Stimulated activated CD4-positive, alpha-beta T cell treated with anti-CD3 and anti-CD28 coated beads, Interleukin-12 subunit alpha, Interleukin-12 subunit beta, amount 100 ng/mL, for 24 hours (primary cell): ENCODE results near the gene RPP21.

Experiments
- DNase-seq, 2 experiments: peaks; one replicate each; pipeline ENCODE4 v3.0.0-alpha.2; 2020; ENCODE audit warnings: low read depth in 2 of 2

RPP21 gene

GRCh38 chr6:30344868-30345671 lies at the start of gene RPP21:
RPP21 (plus strand) TSS chr6:30345156; CDS start chr6:30345172, 16 bp downstream.
- DNase-seq, result peak; percentile 76 to 83

GRCh38 chr6:30295837-30296236 lies 49.1 kb upstream of the RPP21 start:
- DNase-seq, result no peak

- no peak for DNase-seq
Measured at GRCh38 chr6:30304002-30304401, 41.0 kb upstream of the RPP21 start.

- no peak for DNase-seq
Measured at GRCh38 chr6:30311101-30311500, 33.9 kb upstream of the RPP21 start.

- no peak for DNase-seq
Measured at GRCh38 chr6:30311671-30312070, 33.3 kb upstream of the RPP21 start.

- DNase-seq, result no peak
Measured at GRCh38 chr6:30312266-30312665, 32.7 kb upstream of the RPP21 start.

GRCh38 chr6:30312676-30313321 lies 32.2 kb upstream of the RPP21 start:
- no peak for DNase-seq

GRCh38 chr6:30315156-30315555 lies 29.8 kb upstream of the RPP21 start:
- no peak for DNase-seq

- DNase-seq, result no peak
Measured at GRCh38 chr6:30317913-30318589, 26.9 kb upstream of the RPP21 start.

GRCh38 chr6:30319146-30319835 lies 25.7 kb upstream of the RPP21 start:
- DNase-seq, result no peak

- DNase-seq, result no peak
Measured at GRCh38 chr6:30321692-30322388, 23.1 kb upstream of the RPP21 start.

GRCh38 chr6:30322527-30323501 lies 22.1 kb upstream of the RPP21 start:
- DNase-seq, result peak in 1 of 2 experiments; percentile 4

- no peak for DNase-seq
Measured at GRCh38 chr6:30323806-30324205, 21.1 kb upstream of the RPP21 start.

- DNase-seq, result peak in 1 of 2 experiments; percentile 86
Measured at GRCh38 chr6:30325150-30325872, 19.6 kb upstream of the RPP21 start.

GRCh38 chr6:30325873-30326525 lies 19.0 kb upstream of the RPP21 start:
- peak; percentile 63 to 74 for DNase-seq

- DNase-seq, result peak; percentile 78 to 79
Measured at GRCh38 chr6:30326526-30327231, 18.3 kb upstream of the RPP21 start, which contains the start of gene TRIM39. TRIM39 (plus strand) TSS chr6:30326927; CDS start chr6:30329318, 2,391 bp downstream.

GRCh38 chr6:30327232-30327746 lies 17.7 kb upstream of the RPP21 start:
- no peak for DNase-seq

- DNase-seq, result no peak
Measured at GRCh38 chr6:30328397-30328796, 16.6 kb upstream of the RPP21 start.
